Body of pancreas (tissue), 4 donors: Measurements from ENCODE around the gene FARS2. TPM values are rescaled to one million over a fixed set of nuclear protein-coding genes. Genes with fewer than 3 reads are reported as not detected.

Source experiments
- ATAC-seq: fragments of 150-250 bp; one replicate; pipeline ENCODE4 v1.9.1; 2016
- DNase-seq, 4 donors: peaks; one replicate each; pipeline ENCODE4 v3.0.0-alpha.2; 2019
- H3K27ac ChIP-seq, 4 donors: fragments of 200-600 bp; sonication (generic); 1 replicate in 3 of 4; 2 replicates in 1 of 4; pipeline versions ENCODE4 v1.5.1 to v1.6.1; 2016 to 2019; ENCODE audit warnings: mild to moderate bottlenecking in 1 of 4, mixed read lengths in 1 of 4, moderate library complexity in 1 of 4
- H3K27me3 ChIP-seq, 2 donors: fragments of 200-600 bp; sonication (generic); one replicate each; pipeline ENCODE4 v1.6.0; 2016; ENCODE audit warnings: mild to moderate bottlenecking in 1 of 2
- H3K36me3 ChIP-seq, 2 donors: fragments of 200-600 bp; sonication (generic); replicated peaks in 1 of 2; 2 replicates each; pipeline ENCODE4 v1.5.1; 2016; ENCODE audit warnings: low read depth in 2 of 2; ENCODE audit not compliant: insufficient read depth in 1 of 2
- H3K4me1 ChIP-seq: fragments of 200-600 bp; sonication (generic); one replicate; pipeline ENCODE4 v1.6.0; 2016
- H3K4me3 ChIP-seq, 2 donors: fragments of 200-600 bp; sonication (generic); 1 replicate in 1 of 2; 2 replicates in 1 of 2; pipeline ENCODE4 v1.5.1; 2016 to 2019
- H3K9me3 ChIP-seq, 3 donors: fragments of 200-600 bp; sonication (generic); 1 replicate in 2 of 3; 2 replicates in 1 of 3; pipeline ENCODE4 v1.5.1; 2016
- CTCF ChIP-seq, 7 experiments: fragments of 450-650 bp in 4 of 7; fragments of 200-600 bp in 3 of 7; sonication (generic) in 3 of 7; IDR thresholded peaks; one replicate each; pipeline ENCODE4 v1.5.1; 2016 to 2019; ENCODE audit warnings: antibody characterized with exemption in 7 of 7
- POLR2A ChIP-seq, 3 donors: fragments of 450-650 bp; IDR thresholded peaks; one replicate each; pipeline ENCODE4 v1.6.1; 2016; ENCODE audit warnings: antibody characterized with exemption in 3 of 3, mild to moderate bottlenecking in 2 of 3
- WGBS, 2 donors: methylation state at CpG; one replicate each; pipeline ENCODE4 v1.1.5; 2017; 5-methylcytosine and 5-hydroxymethylcytosine counted together
- intact Hi-C: fragments of 100-400 bp; cut with DNase I; formaldehyde crosslinking; loops from one replicate; pipeline ENCODE4 v1.15.1; 2023
- total RNA-seq, 2 donors: library from RNA; depleted of rRNA; stranded (reverse); fragments of >200 nt; gene quantifications; one replicate each; pipeline ENCODE4 v1.1.0, GENCODE V29; 2016

Gene FARS2
- total RNA-seq, 2 donors from 2014 or later = 6.5 to 9.6 TPM

DNA sequence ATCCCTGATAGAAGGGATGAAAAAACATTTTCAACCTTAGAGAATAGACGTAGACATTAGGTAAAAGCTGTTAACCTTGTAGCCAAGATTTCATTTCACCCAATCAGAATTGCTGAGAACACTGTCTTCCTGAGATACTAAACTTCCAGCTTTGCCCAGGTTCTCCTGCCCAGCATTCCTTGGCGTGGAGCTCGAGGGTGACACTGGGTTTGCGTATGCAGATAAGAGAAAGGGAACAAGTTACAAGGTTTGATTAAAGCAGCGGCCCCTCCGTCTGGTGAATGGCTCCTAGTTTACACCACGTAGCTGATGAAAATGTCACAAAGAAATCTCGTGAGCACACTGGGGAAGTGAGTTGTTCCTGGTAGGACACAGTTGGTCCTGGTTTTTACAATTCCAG, 247.8 kb downstream of the FARS2 start:
- H3K27me3 ChIP-seq = no peaks in the 10 kb centered on the region

DNA sequence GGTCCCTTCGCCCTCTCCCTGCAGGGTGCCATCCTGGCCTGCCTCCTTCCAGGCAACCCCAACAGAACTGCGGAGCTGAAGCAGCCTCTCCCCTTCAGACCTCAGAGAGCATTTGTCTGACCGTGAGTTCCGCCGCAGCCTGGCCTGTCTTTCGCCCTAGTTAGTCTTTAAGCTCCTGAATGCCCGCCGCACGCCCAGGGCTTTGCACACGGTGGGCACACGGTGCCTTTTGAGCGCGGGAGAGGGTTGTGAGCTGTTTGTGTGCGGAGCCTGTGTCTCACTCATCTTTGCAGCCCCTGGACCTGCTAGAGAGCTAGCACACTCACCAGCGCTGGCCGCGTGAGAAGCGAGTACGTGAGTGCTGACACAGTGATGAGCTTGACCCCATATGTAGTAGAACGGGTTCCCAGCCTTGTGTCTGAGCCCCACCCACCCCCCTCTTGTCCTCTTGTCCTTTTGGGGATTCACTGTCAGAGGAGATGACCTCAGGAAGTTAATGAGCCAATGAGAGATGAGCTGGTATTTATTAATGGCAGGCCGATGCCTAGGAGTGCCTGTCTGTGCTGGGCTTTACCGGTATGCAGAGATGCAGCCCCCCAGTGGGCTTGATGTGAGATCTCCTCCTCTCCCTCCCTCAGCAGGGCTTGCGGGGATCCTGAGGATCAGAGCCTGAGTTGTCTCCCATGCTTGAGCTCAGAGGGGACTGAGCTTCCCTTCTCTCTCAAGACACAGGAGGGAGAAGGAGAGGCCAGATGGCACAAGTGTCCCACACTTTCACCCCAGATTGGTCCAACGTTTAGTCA, 249.2 kb downstream of the FARS2 start:
- 90 to 93% methylated on average over 23 of the region's 24 CpGs for WGBS, 2 donors
- no peak for DNase-seq
- H3K27ac ChIP-seq = no peak overlapping the region

More for the DNA sequence above, 247.8 kb downstream of the FARS2 start:
- Histone ChIP-seq H3K4me3 (no peak overlapping the region), H3K4me1 (no peaks in the 10 kb centered on the region), H3K36me3 (no peaks in the 10 kb centered on the region), H3K27ac (no peak overlapping the region), H3K9me3 (no peaks in the 10 kb centered on the region)
- 90 to 92% methylated on average over 8 of the region's 8 CpGs for WGBS, 2 donors
- intact Hi-C loops = no loop called here
- no peak for ATAC-seq
- DNase-seq = no peak
- TF ChIP-seq CTCF (IDR thresholded peaks at IDR 0.05) (no peak), POLR2A (IDR thresholded peaks at IDR 0.05) (no peak)

DNA sequence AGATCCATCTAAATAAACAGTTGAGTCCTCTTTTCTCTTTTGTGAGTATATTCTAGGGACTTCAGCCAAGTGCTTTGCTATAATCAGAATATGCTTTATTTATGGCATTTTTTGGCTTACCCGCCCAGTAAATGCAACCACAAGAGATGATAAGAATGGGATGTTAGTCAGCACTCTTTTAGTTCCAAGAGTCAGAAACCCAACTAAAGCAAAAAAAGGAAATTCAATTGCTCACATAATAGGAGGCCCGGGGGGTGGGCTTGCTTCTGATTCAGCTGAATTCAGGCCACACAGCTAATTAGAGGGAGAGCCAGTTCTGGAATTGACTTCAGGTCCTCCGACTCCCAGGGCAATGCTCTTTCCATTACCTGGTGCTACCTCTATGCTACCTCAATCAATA, 250.6 kb downstream of the FARS2 start:
- 73 to 85% methylated on average over 3 of the region's 3 CpGs for WGBS, 2 donors
- Histone ChIP-seq H3K4me1 (no peaks in the 10 kb centered on the region), H3K9me3 (no peaks in the 10 kb centered on the region), H3K4me3 (no peak overlapping the region), H3K36me3 (no peaks in the 10 kb centered on the region), H3K27ac (no peak overlapping the region), H3K27me3 (no peaks in the 10 kb centered on the region)
- DNase-seq = no peak
- ATAC-seq = no peak
- TF ChIP-seq POLR2A (IDR thresholded peaks at IDR 0.05) (no peak), CTCF (IDR thresholded peaks at IDR 0.05) (no peak)
- intact Hi-C loops = no loop called here

More for the DNA sequence above, 249.2 kb downstream of the FARS2 start:
- H3K36me3 ChIP-seq = no peaks in the 10 kb centered on the region
- no peak for TF ChIP-seq CTCF (IDR thresholded peaks at IDR 0.05)
- TF ChIP-seq POLR2A (IDR thresholded peaks at IDR 0.05) = no peak
- no peak overlapping the region for H3K4me3 ChIP-seq
- intact Hi-C loops = no loop called here
- no peak for ATAC-seq
- H3K9me3 ChIP-seq = no peaks in the 10 kb centered on the region
- H3K4me1 ChIP-seq = no peaks in the 10 kb centered on the region
- no peaks in the 10 kb centered on the region for H3K27me3 ChIP-seq

- no peaks in the 10 kb centered on the region for H3K27me3 ChIP-seq
- no peaks in the 10 kb centered on the region for H3K9me3 ChIP-seq
- no peak overlapping the region for H3K4me3 ChIP-seq
- no peak overlapping the region for H3K27ac ChIP-seq
- TF ChIP-seq CTCF (IDR thresholded peaks at IDR 0.05) (no peak), POLR2A (IDR thresholded peaks at IDR 0.05) (no peak)
- 59% methylated on average over 2 of the region's 2 CpGs for WGBS, 2 donors
- ATAC-seq (no peak), DNase-seq (no peak)
- no peaks in the 10 kb centered on the region for H3K4me1 ChIP-seq
- no peaks in the 10 kb centered on the region for H3K36me3 ChIP-seq
- intact Hi-C loops = no loop called here
Observed at GRCh38 chr6:5512422-5512821, 251.1 kb downstream of the FARS2 start.

GRCh38 chr6:5513408-5513807, 252.1 kb downstream of the FARS2 start:
- no peak for DNase-seq
- Histone ChIP-seq H3K27me3 (no peaks in the 10 kb centered on the region), H3K4me1 (no peaks in the 10 kb centered on the region), H3K36me3 (no peaks in the 10 kb centered on the region), H3K9me3 (no peaks in the 10 kb centered on the region), H3K27ac (no peak overlapping the region), H3K4me3 (no peak overlapping the region)
- no peak for ATAC-seq
- TF ChIP-seq CTCF (IDR thresholded peaks at IDR 0.05) (no peak), POLR2A (IDR thresholded peaks at IDR 0.05) (no peak)
- intact Hi-C loops = no loop called here
- 77 to 80% methylated on average over 6 of the region's 6 CpGs for WGBS, 2 donors
